Right lobe of liver (tissue), 4 donors: ENCODE data around the gene CAP1.

ENCODE experiments used
- POLR2A ChIP-seq: fragments of 450-650 bp; IDR thresholded peaks from one replicate; pipeline ENCODE4 v1.6.1; 2017; ENCODE audit warnings: antibody characterized with exemption, mild to moderate bottlenecking
- TF ChIP-seq, protein P1 (sequence below), 4 donors: fragments of 200-600 bp in 3 of 4; fragments of 450-650 bp in 1 of 4; IDR thresholded peaks; one replicate each; pipeline versions ENCODE4 v1.5.1 to v1.8.0; 2016 to 2022; ENCODE audit warnings: antibody characterized with exemption in 4 of 4, mild to moderate bottlenecking in 2 of 4
- donor health status: DM: no; HTN: no; CAD: no.
- donor health status: DM: no; HTN: no; CAD: no.
- donor health status: DM: no; HTN: yes; CAD: no.

GRCh38 chr1:40014253-40014706 lies 26.2 kb upstream of the CAP1 start:
- TF ChIP-seq, protein P1, sequence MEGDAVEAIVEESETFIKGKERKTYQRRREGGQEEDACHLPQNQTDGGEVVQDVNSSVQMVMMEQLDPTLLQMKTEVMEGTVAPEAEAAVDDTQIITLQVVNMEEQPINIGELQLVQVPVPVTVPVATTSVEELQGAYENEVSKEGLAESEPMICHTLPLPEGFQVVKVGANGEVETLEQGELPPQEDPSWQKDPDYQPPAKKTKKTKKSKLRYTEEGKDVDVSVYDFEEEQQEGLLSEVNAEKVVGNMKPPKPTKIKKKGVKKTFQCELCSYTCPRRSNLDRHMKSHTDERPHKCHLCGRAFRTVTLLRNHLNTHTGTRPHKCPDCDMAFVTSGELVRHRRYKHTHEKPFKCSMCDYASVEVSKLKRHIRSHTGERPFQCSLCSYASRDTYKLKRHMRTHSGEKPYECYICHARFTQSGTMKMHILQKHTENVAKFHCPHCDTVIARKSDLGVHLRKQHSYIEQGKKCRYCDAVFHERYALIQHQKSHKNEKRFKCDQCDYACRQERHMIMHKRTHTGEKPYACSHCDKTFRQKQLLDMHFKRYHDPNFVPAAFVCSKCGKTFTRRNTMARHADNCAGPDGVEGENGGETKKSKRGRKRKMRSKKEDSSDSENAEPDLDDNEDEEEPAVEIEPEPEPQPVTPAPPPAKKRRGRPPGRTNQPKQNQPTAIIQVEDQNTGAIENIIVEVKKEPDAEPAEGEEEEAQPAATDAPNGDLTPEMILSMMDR (IDR thresholded peaks at IDR 0.05) = no peak
- no peak for TF ChIP-seq POLR2A
